GM19452 (cell line): Measurements from ENCODE around the gene SMIM34.
"Not testable (repeated sequence)": the region's sequence is repeated elsewhere in the genome, so short reads cannot be mapped to it uniquely, and the experiment has no call there.

Experiments
- ATAC-seq: cut with Tn5 transposase; IDR thresholded peaks from one replicate; pipeline ENCODE4 v1.9.1; 2021; ENCODE audit not compliant: unreplicated experiment

SMIM34 gene

GRCh38 chr21:34374462-34374861 lies 49.3 kb downstream of the SMIM34 start:
- ATAC-seq = not testable (repeated sequence)

- ATAC-seq = no peak
These were observed 51.4 kb downstream of the SMIM34 start for GRCh38 chr21:34372321-34372720.

GRCh38 chr21:34369741-34370140 lies 54.0 kb downstream of the SMIM34 start:
- ATAC-seq = no peak
